Keratinocyte (primary cell): Measurements from ENCODE around the gene PRPF6. TPM values are rescaled to one million over a fixed set of nuclear protein-coding genes. Genes with fewer than 3 reads are reported as not detected.

Experiments used
- DNase-seq: peaks from one replicate; pipeline ENCODE4 v3.0.0-alpha.2; 2011; ENCODE audit warnings: low read depth, missing footprints, low spot score
- FAIRE-seq: peaks from 2 replicates; lab custom pipeline; 2011; peaks lifted over from hg19 to GRCh38; lab: Jason Lieb, UNC
- H2AFZ ChIP-seq: 2 replicates; pipeline ENCODE4 v1.6.0; 2012; ENCODE audit warnings: low read length, control low read depth, inconsistent platforms; ENCODE audit not compliant: control insufficient read depth
- H3K27ac ChIP-seq: 2 replicates; pipeline ENCODE4 v1.5.1; 2011; ENCODE audit warnings: low read length; ENCODE audit not compliant: control insufficient read depth, insufficient read depth
- H3K27me3 ChIP-seq: 3 replicates; pipeline ENCODE4 v1.6.0; 2011; ENCODE audit warnings: low read length; ENCODE audit not compliant: control insufficient read depth, insufficient read depth; ENCODE audit errors: extremely low read depth
- H3K36me3 ChIP-seq, 2 experiments: 2 replicates in 1 of 2; 3 replicates in 1 of 2; pipeline ENCODE4 v1.5.1; 2011; ENCODE audit warnings: low read length in 2 of 2, mild to moderate bottlenecking in 1 of 2; ENCODE audit not compliant: control insufficient read depth in 2 of 2, insufficient read depth in 2 of 2; ENCODE audit errors: extremely low read depth in 1 of 2
- H3K4me1 ChIP-seq: 3 replicates; pipeline ENCODE4 v1.5.1; 2011; ENCODE audit warnings: low read length; ENCODE audit not compliant: control insufficient read depth, insufficient read depth; ENCODE audit errors: extremely low read depth
- H3K4me2 ChIP-seq: 3 replicates; pipeline ENCODE4 v1.6.0; 2011; ENCODE audit warnings: low read depth, low read length; ENCODE audit not compliant: control insufficient read depth, insufficient read depth; ENCODE audit errors: extremely low read depth
- H3K4me3 ChIP-seq, 3 experiments: fragments of 200-600 bp in 1 of 3; sonication (generic) in 1 of 3; 2 replicates in 2 of 3; 3 replicates in 1 of 3; pipeline ENCODE4 v1.5.1; 2011 to 2016; ENCODE audit warnings: low read length in 3 of 3, mild to moderate bottlenecking in 3 of 3, control low read depth in 2 of 3, inconsistent platforms in 1 of 3, low read depth in 1 of 3, mixed read lengths in 1 of 3, mixed run types in 1 of 3, moderate library complexity in 1 of 3; ENCODE audit not compliant: control insufficient read depth in 2 of 3, insufficient read depth in 2 of 3; ENCODE audit errors: extremely low read depth in 1 of 3
- H3K79me2 ChIP-seq: 2 replicates; pipeline ENCODE4 v1.6.0; 2012; ENCODE audit warnings: low read length; ENCODE audit not compliant: control insufficient read depth, insufficient read depth
- H3K9ac ChIP-seq: 3 replicates; pipeline ENCODE4 v1.6.0; 2011; ENCODE audit warnings: low read length; ENCODE audit not compliant: control insufficient read depth, insufficient read depth; ENCODE audit errors: extremely low read depth
- H3K9me1 ChIP-seq: 3 replicates; pipeline ENCODE4 v1.6.0; 2011; ENCODE audit warnings: low read length; ENCODE audit not compliant: control insufficient read depth, insufficient read depth; ENCODE audit errors: extremely low read depth
- H3K9me3 ChIP-seq: 2 replicates; pipeline ENCODE4 v1.5.1; 2012; ENCODE audit warnings: low read depth, low read length; ENCODE audit not compliant: control insufficient read depth
- H4K20me1 ChIP-seq: 3 replicates; pipeline ENCODE4 v1.6.0; 2011; ENCODE audit warnings: low read length; ENCODE audit not compliant: control insufficient read depth, insufficient read depth; ENCODE audit errors: extremely low read depth
- CTCF ChIP-seq, 3 experiments: IDR thresholded peaks in 1 of 3; conservative IDR thresholded peaks in 1 of 3; optimal IDR thresholded peaks in 1 of 3; 2 replicates in 2 of 3; 3 replicates in 1 of 3; pipeline versions ENCODE3 to v1.5.1; 2011; ENCODE audit warnings: low read length in 3 of 3, mild to moderate bottlenecking in 3 of 3, moderate library complexity in 2 of 3, control low read depth in 1 of 3, inconsistent platforms in 1 of 3; ENCODE audit not compliant: insufficient read depth in 2 of 3; ENCODE audit errors: extremely low read depth in 1 of 3
- EZH2 ChIP-seq: IDR thresholded peaks from one replicate; pipeline ENCODE4 v1.6.1; 2012; ENCODE audit warnings: inconsistent platforms, mild to moderate bottlenecking, low read length, moderate library complexity
- dilution Hi-C: fragments of 300-500 bp; cut with MboI; formaldehyde crosslinking; loops from one replicate; pipeline ENCODE4 v1.7.0; 2020; ENCODE audit warnings: low sequenced_read_pairs; ENCODE audit not compliant: extremely low pct_ligation_motif_present
- polyA plus RNA-seq, 5 experiments: library from polyadenylated mRNA; depleted of rRNA in 3 of 5; stranded (reverse) in 3 of 5; stranded (forward) in 1 of 5; unstranded in 1 of 5; fragments of >200 nt; gene quantifications; 1 replicate in 1 of 5; 2 replicates in 3 of 5; 3 replicates in 1 of 5; pipeline versions ENCODE4 v1.2.1 to v1.2.3, GENCODE V29; 2011 to 2012; ENCODE audit warnings: missing spikeins in 2 of 5, low read depth in 1 of 5, low replicate concordance in 1 of 5

PRPF6 gene
- polyA plus RNA-seq, 1 donor (not counting 4 experiments of a cell fraction or from before 2014, with no cell fraction given), result 30.5 TPM

GRCh38 chr20:64005394-64005793 lies 24.5 kb downstream of the PRPF6 start:
- Histone ChIP-seq H3K27me3 (no peaks in the 10 kb centered on the region), H3K27ac (no peak overlapping the region), H3K36me3 (peaks cover 32 to 33% of the 10 kb centered on the region in 2 experiments), H3K79me2 (peaks cover 3% of the 10 kb centered on the region), H3K4me2 (no peak overlapping the region), H3K4me3 (no peak overlapping the region), H2AFZ (no peak overlapping the region), H3K9me1 (no peaks in the 10 kb centered on the region), H4K20me1 (no peaks in the 10 kb centered on the region), H3K9ac (no peak overlapping the region), H3K9me3 (no peaks in the 10 kb centered on the region), H3K4me1 (peaks cover 9% of the 10 kb centered on the region)
- TF ChIP-seq EZH2, result no peak
- FAIRE-seq, result no peak
- dilution Hi-C loops, result no loop called here
- no peak for DNase-seq

- H3K27me3 ChIP-seq, result no peaks in the 10 kb centered on the region
- H4K20me1 ChIP-seq, result no peaks in the 10 kb centered on the region
- no peak overlapping the region for H3K4me3 ChIP-seq
- no peaks in the 10 kb centered on the region for H3K9me3 ChIP-seq
- no peaks in the 10 kb centered on the region for H3K9me1 ChIP-seq
- no peak overlapping the region for H3K27ac ChIP-seq
- H3K4me1 ChIP-seq, result peaks cover 9% of the 10 kb centered on the region
- dilution Hi-C loops, result no loop called here
- H3K9ac ChIP-seq, result no peak overlapping the region
- H3K36me3 ChIP-seq, result peaks cover 33 to 34% of the 10 kb centered on the region in 2 experiments
- H2AFZ ChIP-seq, result no peak overlapping the region
- peaks cover 3% of the 10 kb centered on the region for H3K79me2 ChIP-seq
- DNase-seq (no peak), FAIRE-seq (no peak)
- no peak for TF ChIP-seq EZH2
- no peak overlapping the region for H3K4me2 ChIP-seq
These were observed 25.6 kb downstream of the PRPF6 start for GRCh38 chr20:64006490-64006889.

- no peak for FAIRE-seq
- TF ChIP-seq CTCF (optimal IDR thresholded peaks at IDR 0.05 in 1 of 3, IDR thresholded peaks at IDR 0.05 in 1 of 3, conservative IDR thresholded peaks at IDR 0.05 in 1 of 3; ENCODE audit: extremely low read depth in 1 of 3, insufficient read depth in 2 of 3, low read length in 3 of 3), result no peak
- TF ChIP-seq EZH2, result no peak
- no peaks in the 10 kb centered on the region for H4K20me1 ChIP-seq
These were observed 26.0 kb downstream of the PRPF6 start for GRCh38 chr20:64006902-64007301.

More at GRCh38 chr20:64006902-64007301, 26.0 kb downstream of the PRPF6 start:
- no peak overlapping the region for H3K27ac ChIP-seq
- H3K79me2 ChIP-seq, result peaks cover 3% of the 10 kb centered on the region
- H3K4me2 ChIP-seq, result no peak overlapping the region
- peaks cover 9% of the 10 kb centered on the region for H3K4me1 ChIP-seq
- H2AFZ ChIP-seq, result no peak overlapping the region
- H3K36me3 ChIP-seq, result peaks cover 32 to 33% of the 10 kb centered on the region in 2 experiments
- dilution Hi-C loops, result no loop called here
- H3K4me3 ChIP-seq, result no peak overlapping the region
- H3K9me1 ChIP-seq, result no peaks in the 10 kb centered on the region
- no peaks in the 10 kb centered on the region for H3K27me3 ChIP-seq
- DNase-seq, result no peak
- H3K9ac ChIP-seq, result no peak overlapping the region
- H3K9me3 ChIP-seq, result no peaks in the 10 kb centered on the region
